Measurements from ENCODE around the gene MAP3K9. TPM values are rescaled to one million over a fixed set of nuclear protein-coding genes. Genes with fewer than 3 reads are reported as not detected.

MAP3K9 gene
- total RNA-seq, 1 experiment from 2014 or later: 12.1 TPM

- H3K9me3 ChIP-seq (ENCODE audit: control insufficient read depth, insufficient read depth, low read depth, low read length): no peaks in the 10 kb centered on the region
- no peak overlapping the region for H3K4me3 ChIP-seq (ENCODE audit: low read depth in 2 of 2, low read length in 2 of 2)
- POLR2A ChIA-PET: no interaction called here
- H3K27ac ChIP-seq (ENCODE audit: low read length): no peak overlapping the region
- TF ChIP-seq TCF7L2 (IDR thresholded peaks at IDR 0.05; ENCODE audit: low read depth, low read length): no peak
- in situ Hi-C loops (cut with HindIII; ENCODE audit: low pct_unique_long_range_greater_than_20kb, low sequenced_read_pairs) (no loop called here), intact Hi-C loops (cut with micrococcal nuclease; ENCODE audit: unreplicated experiment) (loop anchor here (5.0 kb wide), 1 partner anchor 93 kb away; no protein-coding TSS in a partner anchor)
- no peak for DNase-seq (ENCODE audit: low read depth, low spot score)
- no peaks in the 10 kb centered on the region for H3K36me3 ChIP-seq (ENCODE audit: control insufficient read depth, insufficient read depth, low read length)
- peaks cover 4% of the 10 kb centered on the region; the same call in 1 of the 2 replicates for H3K27me3 ChIP-seq (ENCODE audit: control insufficient read depth, insufficient read depth, low read length)
- no peaks in the 10 kb centered on the region for H3K4me1 ChIP-seq (ENCODE audit: control insufficient read depth, insufficient read depth, low read length)
- no TSS peak for BruUV-seq (replicated peaks)
- ATAC-seq: no peak
- CTCF ChIA-PET: no interaction called here
These were observed 99.5 kb downstream of the MAP3K9 start for GRCh38 chr14:70709726-70710382.

GRCh38 chr14:70708717-70709570 is 100.4 kb downstream of the MAP3K9 start:
- in situ Hi-C loops (cut with HindIII; ENCODE audit: low pct_unique_long_range_greater_than_20kb, low sequenced_read_pairs) (no loop called here), intact Hi-C loops (cut with micrococcal nuclease; ENCODE audit: unreplicated experiment) (no loop called here)
- Histone ChIP-seq H3K4me3 (ENCODE audit: low read depth in 2 of 2, low read length in 2 of 2) (no peak overlapping the region), H3K27ac (ENCODE audit: low read length) (no peak overlapping the region), H3K36me3 (ENCODE audit: control insufficient read depth, insufficient read depth, low read length) (no peaks in the 10 kb centered on the region), H3K27me3 (ENCODE audit: control insufficient read depth, insufficient read depth, low read length) (peaks cover 4% of the 10 kb centered on the region; the same call in 1 of the 2 replicates), H3K4me1 (ENCODE audit: control insufficient read depth, insufficient read depth, low read length) (no peaks in the 10 kb centered on the region), H3K9me3 (ENCODE audit: control insufficient read depth, insufficient read depth, low read depth, low read length) (no peaks in the 10 kb centered on the region)
- BruUV-seq (replicated peaks): no TSS peak
- TF ChIP-seq REST (IDR thresholded peaks at IDR 0.05; ENCODE audit: insufficient read depth in 1 of 2, low read depth in 2 of 2, low read length in 1 of 2) (no peak), SIN3A (IDR thresholded peaks at IDR 0.05; ENCODE audit: borderline replicate concordance, insufficient read depth, low read depth, low read length) (no peak), CTCF (IDR thresholded peaks at IDR 0.05) (no peak), TCF7L2 (IDR thresholded peaks at IDR 0.05; ENCODE audit: low read depth, low read length) (no peak), POLR2AphosphoS5 (IDR thresholded peaks at IDR 0.05; ENCODE audit: low read depth, low read length) (no peak)
- ChIA-PET POLR2A (no interaction called here), CTCF (no interaction called here)
- no peak for DNase-seq (ENCODE audit: low read depth, low spot score)
- ATAC-seq: no peak

Measured in Panc1 (cell line).